HG03571 (cell line): ENCODE measurements around the gene HOXD1.

Experiments
- ATAC-seq: cut with Tn5 transposase; IDR thresholded peaks from one replicate; pipeline ENCODE4 v1.9.1; 2021; ENCODE audit not compliant: unreplicated experiment

HOXD1 gene

GRCh38 chr2:176152350-176153181, 35.9 kb upstream of the HOXD1 start:
- ATAC-seq = no peak

DNA sequence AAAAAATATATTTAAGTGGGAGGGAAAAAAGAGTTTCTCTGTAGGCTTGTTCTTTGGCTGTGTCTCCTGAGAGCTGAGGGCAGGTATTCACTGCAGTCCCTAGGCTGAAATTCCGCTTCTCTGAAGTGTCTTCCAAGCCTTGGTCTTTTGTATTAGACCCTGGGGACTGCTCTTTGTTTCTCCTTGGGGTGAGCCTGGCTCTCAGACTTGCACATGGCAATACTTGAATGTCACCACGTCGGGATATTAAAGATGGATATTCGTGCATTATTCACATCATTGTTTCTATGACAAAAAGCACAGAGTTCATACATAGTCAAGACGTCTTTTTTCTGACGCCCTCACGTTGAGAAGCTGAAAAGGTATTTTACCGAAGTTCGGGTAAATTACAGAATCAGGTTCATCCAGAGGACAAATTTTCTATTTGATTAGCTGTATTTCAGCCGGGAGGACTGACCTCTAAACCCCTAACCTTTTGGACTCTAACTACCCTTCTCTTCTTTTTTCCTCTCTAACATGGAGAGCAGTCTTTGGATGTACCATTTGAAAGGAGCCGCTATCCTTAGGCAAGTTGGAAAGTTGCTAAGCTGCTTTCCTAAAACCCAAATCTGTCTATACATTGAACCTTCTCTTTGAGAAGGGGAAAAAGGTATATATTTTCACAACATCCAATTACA, 33.8 kb upstream of the HOXD1 start:
- ATAC-seq = no peak

GRCh38 chr2:176155356-176156044, 33.0 kb upstream of the HOXD1 start:
- ATAC-seq = no peak

- ATAC-seq = no peak
Measured at GRCh38 chr2:176156301-176156806, 32.1 kb upstream of the HOXD1 start.

DNA sequence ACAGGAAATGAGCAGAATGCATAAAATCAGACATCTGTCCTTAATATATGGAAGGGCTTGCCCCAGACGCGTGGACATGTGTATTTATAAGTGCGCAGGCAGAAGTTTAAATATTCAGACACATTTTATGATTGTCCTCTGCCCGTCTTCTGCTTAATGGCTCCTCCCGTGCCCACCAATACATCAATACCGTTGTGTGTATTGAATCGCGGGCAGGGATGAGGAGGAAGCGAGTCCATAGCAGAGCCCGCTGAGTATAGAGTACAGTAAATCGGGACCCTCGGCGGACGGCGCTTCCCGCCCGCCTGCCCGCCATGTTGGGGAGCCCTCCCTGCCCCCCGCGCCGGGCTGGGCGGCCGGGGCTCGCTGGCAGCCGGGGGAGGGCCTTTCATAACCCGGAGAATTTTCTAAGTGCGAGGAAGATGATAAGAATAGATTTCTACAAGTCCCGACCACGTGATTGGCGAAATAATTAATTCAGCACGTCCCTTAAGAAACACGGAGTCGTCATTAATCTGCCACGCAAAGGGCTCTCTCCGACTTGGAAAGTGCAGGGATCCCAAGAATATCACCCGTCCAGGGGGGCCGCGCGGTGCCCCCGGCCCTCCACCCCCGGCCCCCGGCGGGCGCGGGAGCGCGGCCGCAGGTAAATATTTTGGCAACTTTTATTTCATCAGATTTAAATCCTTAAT, 31.5 kb upstream of the HOXD1 start, which contains the start of gene HOXD3:
Gene HOXD3, plus strand, starts transcription at position 501 of the 692 bp plus-strand sequence. CDS start 11,808 bp downstream, outside the sequence.
- no peak for ATAC-seq

DNA sequence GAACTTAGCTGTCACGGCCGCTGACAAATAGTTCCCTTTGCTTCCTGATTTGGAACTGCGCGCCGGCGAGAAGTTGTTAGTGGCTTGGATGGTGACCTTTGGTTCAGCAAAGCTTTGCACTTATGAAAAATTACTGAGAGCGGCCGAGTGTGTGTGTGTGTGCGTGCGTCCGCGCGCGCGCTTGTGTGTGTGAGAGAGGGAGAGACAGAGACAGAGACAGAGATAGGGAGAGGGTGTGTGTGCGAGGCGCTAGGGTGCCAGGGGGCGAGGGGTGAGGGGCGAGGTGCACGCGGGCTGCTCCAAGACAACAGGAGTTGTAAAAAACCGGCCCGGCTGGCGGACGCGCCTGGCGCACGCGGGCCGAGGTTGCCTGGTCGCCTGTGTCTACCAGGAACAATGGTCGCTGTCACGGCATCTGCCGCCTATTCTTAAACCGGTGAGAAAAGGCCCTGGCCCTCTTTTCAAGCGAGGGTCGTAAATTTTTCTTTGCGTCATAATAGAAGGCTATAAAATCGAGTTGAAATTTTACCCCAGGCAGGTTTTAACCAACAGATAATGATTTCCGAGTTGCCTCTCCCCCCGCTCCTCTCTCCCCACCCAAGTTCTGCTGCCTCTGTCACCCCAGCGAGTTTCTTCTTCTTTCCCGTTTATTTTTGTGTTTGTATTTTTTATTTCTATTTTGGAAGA, 30.8 kb upstream of the HOXD1 start:
- ATAC-seq = no peak

DNA sequence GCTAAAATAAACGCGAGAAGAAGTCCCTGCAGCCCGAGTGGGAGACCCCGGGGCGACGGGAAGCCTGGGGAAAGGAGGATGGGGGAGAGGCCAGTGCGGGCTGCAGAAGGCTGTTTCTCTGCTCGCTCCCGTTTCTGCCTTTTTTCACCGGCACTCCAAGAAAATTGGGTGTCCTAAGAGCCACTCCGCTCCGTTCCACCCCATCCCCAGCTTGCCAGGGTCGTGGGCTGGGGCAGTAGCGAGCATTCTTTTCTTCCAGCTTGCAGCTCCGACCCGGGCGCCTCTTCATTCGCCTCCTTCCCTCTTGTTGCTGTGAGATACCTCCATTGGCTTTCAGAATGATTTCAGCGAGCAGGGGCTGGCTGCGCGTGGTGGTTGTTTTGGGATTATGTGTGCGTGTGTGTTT, 30.3 kb upstream of the HOXD1 start:
- ATAC-seq = no peak

GRCh38 chr2:176158855-176159662, 29.4 kb upstream of the HOXD1 start:
- ATAC-seq = no peak

DNA sequence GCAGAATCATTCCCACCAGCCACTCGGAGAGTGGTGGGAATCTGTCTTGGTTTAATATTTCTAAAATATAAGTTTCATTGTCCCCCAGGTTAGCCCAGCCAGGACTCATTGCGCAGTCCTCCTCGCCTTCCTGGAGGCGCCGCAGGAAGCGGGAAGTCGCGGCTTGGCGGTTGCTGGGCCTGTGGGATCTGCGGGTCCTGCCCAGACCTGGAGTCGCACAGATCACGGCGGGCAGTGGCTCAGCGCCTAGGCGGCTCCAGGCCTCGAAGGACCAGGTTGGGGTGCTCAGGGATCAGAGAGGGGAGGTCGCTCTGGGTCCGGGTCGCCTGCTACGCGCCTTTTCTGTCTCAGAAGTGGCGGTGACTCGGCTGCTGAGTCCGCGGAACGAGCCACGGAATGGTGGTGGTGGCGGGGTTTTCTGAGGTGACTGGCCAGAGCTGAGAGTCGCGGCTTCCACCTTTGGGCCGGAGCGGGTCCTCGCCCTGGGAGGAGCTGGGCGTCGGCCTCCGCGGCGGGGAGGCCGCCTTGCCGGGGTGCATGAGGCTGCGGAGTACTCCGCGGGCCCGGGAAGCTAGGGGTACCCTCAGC, 28.7 kb upstream of the HOXD1 start:
- ATAC-seq = no peak

DNA sequence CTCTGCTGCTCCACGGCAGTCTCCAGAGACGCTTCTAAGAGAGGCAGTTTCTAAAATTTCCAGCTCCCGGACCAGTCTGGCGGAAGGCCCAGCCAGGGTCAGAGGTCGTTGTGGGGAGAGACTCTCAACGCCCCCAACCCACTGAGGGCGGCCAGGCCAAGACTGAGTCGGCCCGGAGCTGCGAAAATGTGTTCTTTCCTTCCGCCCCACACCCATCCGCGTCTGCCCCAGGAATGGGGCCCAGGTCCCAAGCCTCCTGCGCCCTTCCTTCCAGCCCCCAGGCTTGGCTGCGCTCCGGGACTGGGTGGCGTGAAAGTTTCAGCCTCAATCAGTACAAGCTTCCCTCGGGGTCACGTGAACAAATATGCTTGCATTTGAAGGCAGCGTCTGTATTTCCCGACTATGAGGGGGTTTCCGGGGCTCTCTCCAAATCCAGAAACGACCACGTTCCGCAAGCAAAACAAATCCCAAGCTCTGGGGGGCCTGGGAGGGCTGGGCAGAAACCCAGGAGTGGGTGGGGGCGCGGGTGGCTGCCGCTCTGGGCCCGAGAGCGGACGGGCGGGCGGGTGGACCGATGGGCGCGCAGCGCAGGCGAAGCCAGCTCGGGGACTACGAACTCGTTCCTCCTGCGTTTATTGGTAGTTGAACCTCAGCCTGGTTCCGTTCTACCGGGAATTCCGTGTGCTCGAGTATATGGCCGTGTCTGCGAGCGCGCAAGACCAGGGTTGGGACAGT, 28.1 kb upstream of the HOXD1 start:
- no peak for ATAC-seq

GRCh38 chr2:176160986-176161824, 27.3 kb upstream of the HOXD1 start:
- no peak for ATAC-seq

- no peak for ATAC-seq
Measured at GRCh38 chr2:176161825-176162626, 26.4 kb upstream of the HOXD1 start.

GRCh38 chr2:176162911-176163671, 25.4 kb upstream of the HOXD1 start:
- ATAC-seq = no peak

DNA sequence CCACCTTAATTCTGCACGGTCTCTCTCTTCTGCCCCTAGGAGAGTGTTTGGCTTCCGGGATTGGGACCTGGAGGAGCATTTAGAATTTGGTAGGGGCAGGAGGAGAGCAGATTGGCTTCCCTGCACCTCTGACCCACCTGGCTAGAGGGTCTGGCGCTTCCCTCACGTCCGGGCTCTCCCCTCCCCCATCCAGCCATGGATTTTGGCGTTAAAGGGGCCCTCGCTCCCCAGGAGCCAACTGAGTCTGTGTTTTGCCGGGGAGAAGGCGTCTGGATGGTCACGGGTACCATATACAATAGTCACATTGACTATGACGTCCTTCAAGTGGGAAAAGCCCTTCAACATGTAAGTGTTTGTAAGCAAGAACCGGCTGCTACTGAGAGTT, 24.8 kb upstream of the HOXD1 start:
- no peak for ATAC-seq

DNA sequence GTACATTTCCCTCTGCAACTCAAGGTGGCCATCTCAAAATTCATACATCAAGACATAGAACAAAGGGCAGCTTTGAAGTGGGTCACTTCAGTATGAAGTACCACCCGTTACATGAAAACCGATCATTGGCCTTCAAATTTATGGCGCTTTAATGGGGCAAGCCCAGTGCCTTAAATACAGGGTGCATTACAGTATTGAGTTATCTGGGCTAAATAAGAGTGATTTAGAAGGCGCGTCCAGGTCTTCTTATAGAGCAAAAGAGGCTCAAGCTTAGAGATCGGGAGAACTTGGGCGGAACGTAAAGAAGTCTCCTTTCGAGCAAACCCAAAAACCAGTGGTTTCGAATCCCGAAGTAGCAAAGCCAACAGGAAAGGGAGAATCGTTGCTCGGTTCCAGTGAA, 24.3 kb upstream of the HOXD1 start:
- no peak for ATAC-seq
